ENCODE data around the gene RASGRF1. TPM values are rescaled to one million over a fixed set of nuclear protein-coding genes. Genes with fewer than 3 reads are reported as not detected.

The RASGRF1 gene
- total RNA-seq, 4 donors from 2014 or later = 5.4 to 73.4 TPM; not detected in 2

GRCh38 chr15:79068790-79069189 lies 21.8 kb downstream of the RASGRF1 start:
- no peaks in the 10 kb centered on the region for H3K9me3 ChIP-seq
- no peak for DNase-seq
- H3K4me1 ChIP-seq = no peaks in the 10 kb centered on the region
- TF ChIP-seq POLR2A (IDR thresholded peaks at IDR 0.05) = no peak
- TF ChIP-seq CTCF (IDR thresholded peaks at IDR 0.05) = no peak
- no peaks in the 10 kb centered on the region for H3K27me3 ChIP-seq
- H3K4me3 ChIP-seq = no peak overlapping the region
- no peak overlapping the region for H3K27ac ChIP-seq
- no peaks in the 10 kb centered on the region for H3K36me3 ChIP-seq

GRCh38 chr15:79067969-79068368 lies 22.6 kb downstream of the RASGRF1 start:
- no peaks in the 10 kb centered on the region for H3K9me3 ChIP-seq
- H3K36me3 ChIP-seq = no peaks in the 10 kb centered on the region
- H3K27ac ChIP-seq = no peak overlapping the region
- H3K4me3 ChIP-seq = no peak overlapping the region
- DNase-seq = no peak
- no peaks in the 10 kb centered on the region for H3K27me3 ChIP-seq
- TF ChIP-seq POLR2A (IDR thresholded peaks at IDR 0.05) (no peak), CTCF (IDR thresholded peaks at IDR 0.05) (no peak)
- no peaks in the 10 kb centered on the region for H3K4me1 ChIP-seq

DNA sequence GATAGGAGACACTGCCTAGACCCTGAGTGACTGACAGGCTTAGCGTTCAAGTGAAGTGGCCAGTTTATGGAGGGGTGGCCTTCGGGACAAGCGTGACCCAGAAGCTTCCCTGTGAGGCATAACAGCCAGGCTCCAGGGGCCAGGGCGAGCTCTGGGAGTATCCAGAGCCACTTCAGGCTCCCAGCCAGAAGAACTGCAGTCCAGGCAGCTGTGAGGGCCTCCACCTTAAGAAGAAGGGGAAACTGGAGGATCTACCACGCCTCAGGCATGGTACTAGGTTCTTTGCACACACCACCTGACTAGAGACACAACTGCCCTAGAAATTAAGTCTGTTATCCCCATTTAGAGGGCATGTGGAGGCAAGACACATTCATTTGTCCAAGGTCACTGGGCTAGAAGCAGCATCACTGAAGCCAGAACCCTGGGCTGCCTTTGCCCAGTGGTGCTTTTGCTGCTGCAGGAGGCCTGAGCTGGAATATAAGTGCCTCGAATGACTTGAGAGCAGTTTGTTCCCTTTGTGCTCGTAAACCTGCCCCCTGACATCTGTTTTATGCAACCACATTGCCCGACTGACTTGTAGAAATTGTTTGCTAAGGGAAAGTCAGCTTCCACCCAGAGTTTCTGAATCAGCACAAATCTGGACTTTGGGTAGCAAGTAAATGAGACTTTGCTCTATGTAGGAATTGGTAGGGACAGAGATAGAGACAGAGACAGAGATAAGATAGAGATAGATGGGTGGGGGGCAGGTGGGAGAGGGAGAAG lies 23.3 kb downstream of the RASGRF1 start:
- H3K4me1 ChIP-seq = no peaks in the 10 kb centered on the region
- H3K27me3 ChIP-seq = no peaks in the 10 kb centered on the region
- H3K9me3 ChIP-seq = no peaks in the 10 kb centered on the region
- no peaks in the 10 kb centered on the region for H3K36me3 ChIP-seq
- no peak for DNase-seq
- no peak overlapping the region for H3K27ac ChIP-seq
- no peak overlapping the region for H3K4me3 ChIP-seq
- TF ChIP-seq CTCF (IDR thresholded peaks at IDR 0.05) (no peak), POLR2A (IDR thresholded peaks at IDR 0.05) (no peak)

DNA sequence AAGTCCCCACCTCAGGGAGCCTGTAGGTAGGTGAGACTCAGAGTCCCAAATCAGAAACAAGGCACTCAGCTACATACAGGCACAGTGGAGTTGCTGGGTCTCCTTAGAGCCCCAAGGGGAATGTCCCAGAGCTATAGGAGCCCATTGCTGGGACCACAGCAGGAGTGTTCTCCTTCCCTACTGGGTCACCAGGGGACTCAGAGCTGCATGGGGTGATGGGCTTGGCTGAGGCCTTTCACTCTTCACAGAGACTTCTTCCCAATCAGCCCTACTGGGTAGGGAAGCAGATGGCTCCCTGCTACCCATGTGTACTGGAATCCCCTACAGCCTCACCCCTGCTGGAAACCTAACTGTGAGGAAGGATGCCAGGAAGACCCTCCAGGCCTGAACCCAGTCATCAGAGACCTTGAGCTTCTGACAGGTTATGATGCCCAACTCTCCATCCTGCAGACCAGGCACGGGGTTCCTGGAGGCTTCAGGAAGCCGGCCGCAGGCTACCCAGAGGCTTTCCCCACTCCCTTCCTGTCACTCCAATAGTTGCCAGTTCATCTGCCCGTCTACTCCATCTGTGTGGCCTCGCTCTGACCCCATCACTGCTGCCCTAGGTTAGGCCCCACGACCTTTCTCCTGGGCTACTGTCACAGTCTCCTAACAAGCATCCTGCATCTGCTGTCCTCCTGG lies 24.0 kb downstream of the RASGRF1 start:
- H3K36me3 ChIP-seq = no peaks in the 10 kb centered on the region
- TF ChIP-seq POLR2A (IDR thresholded peaks at IDR 0.05) (no peak), CTCF (IDR thresholded peaks at IDR 0.05) (no peak)
- no peak overlapping the region for H3K4me3 ChIP-seq
- H3K27me3 ChIP-seq = no peaks in the 10 kb centered on the region
- no peaks in the 10 kb centered on the region for H3K4me1 ChIP-seq
- H3K9me3 ChIP-seq = no peaks in the 10 kb centered on the region
- no peak for DNase-seq
- H3K27ac ChIP-seq = no peak overlapping the region

GRCh38 chr15:79065706-79066376 lies 24.7 kb downstream of the RASGRF1 start:
- Histone ChIP-seq H3K4me1 (no peaks in the 10 kb centered on the region), H3K9me3 (no peaks in the 10 kb centered on the region), H3K4me3 (no peak overlapping the region), H3K36me3 (no peaks in the 10 kb centered on the region), H3K27ac (no peak overlapping the region), H3K27me3 (no peaks in the 10 kb centered on the region)
- TF ChIP-seq CTCF (IDR thresholded peaks at IDR 0.05) (no peak), POLR2A (IDR thresholded peaks at IDR 0.05) (no peak)
- DNase-seq = no peak
